GM20000 (cell line): ENCODE measurements around the gene ITGA8.

Experiments
- DNase-seq: peaks from one replicate; pipeline ENCODE4 v3.0.0; 2012; ENCODE audit warnings: low spot score
- CTCF ChIP-seq: IDR thresholded peaks from 2 replicates; pipeline ENCODE4 v1.5.1; 2012; ENCODE audit warnings: mild to moderate bottlenecking, control low read depth; ENCODE audit errors: extremely low read depth, missing control alignments

Gene ITGA8

GRCh38 chr10:15742836-15743235 is 23.1 kb upstream of the ITGA8 start:
- no peak for DNase-seq
- TF ChIP-seq CTCF: no peak

- DNase-seq: no peak
- TF ChIP-seq CTCF: no peak
Observed at GRCh38 chr10:15742102-15742501, 22.4 kb upstream of the ITGA8 start.

- TF ChIP-seq CTCF: no peak
- no peak for DNase-seq
Observed at GRCh38 chr10:15741581-15741980, 21.9 kb upstream of the ITGA8 start.

DNA sequence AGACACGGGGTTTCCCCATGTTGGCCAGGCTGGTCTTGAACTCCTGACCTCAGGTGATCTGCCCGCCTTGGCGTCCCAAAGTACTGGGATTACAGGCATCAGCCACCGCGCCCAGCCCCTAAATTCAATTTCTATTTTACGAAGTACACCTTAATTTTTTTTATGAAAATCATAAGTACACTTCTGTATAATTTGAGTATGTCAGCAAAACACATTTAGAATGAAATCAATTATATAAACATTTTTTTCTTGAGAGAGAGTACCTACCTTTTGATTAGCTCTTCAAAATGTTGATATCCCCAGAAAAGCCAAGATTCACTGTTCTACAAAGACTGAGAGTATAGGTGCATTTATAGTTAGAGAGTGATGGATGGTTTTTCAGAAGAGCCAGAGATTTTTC is 20.5 kb upstream of the ITGA8 start:
- DNase-seq: no peak
- TF ChIP-seq CTCF: no peak

- TF ChIP-seq CTCF: no peak
- DNase-seq: no peak
Observed at GRCh38 chr10:15739254-15739970, 19.7 kb upstream of the ITGA8 start.

DNA sequence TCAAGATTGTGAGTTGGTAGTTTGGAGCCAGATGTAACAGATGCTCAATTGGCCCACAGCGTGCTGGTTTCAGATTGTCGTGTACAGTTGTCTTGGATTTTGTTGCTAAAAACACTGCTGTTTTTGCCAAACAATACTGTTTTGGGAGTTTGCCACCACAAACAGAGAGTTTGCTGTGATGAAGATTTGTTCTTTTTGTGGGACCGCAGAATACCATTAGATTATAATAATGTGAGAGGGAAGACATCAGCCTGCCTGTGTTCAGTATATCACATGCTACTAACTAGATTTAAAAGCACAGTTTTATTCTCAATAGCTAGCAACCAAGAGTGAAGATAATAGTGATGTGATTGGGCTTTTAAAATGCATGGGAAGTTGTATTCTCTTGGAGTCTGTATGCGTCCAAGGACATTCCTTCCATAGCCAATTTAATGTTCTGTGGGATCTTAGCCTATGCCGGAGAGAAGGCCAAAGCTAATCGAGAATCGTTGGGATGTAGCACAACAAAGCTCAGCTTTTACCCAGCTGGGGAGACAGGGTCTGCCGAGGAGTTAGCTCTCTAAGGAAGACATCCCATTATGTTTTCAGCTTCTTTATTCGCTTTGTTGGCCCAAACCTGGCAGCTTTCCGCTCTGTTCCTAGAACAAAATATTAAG is 18.7 kb upstream of the ITGA8 start:
- no peak for DNase-seq
- no peak for TF ChIP-seq CTCF

- no peak for DNase-seq
Observed at GRCh38 chr10:15737656-15738055, 17.9 kb upstream of the ITGA8 start.

More at GRCh38 chr10:15737656-15738055, 17.9 kb upstream of the ITGA8 start:
- TF ChIP-seq CTCF: no peak
